ENCODE data around the gene PHF3.
"Not testable (repeated sequence)": the region's sequence is repeated elsewhere in the genome, so short reads cannot be mapped to it uniquely, and the experiment has no call there.

The PHF3 gene

DNA sequence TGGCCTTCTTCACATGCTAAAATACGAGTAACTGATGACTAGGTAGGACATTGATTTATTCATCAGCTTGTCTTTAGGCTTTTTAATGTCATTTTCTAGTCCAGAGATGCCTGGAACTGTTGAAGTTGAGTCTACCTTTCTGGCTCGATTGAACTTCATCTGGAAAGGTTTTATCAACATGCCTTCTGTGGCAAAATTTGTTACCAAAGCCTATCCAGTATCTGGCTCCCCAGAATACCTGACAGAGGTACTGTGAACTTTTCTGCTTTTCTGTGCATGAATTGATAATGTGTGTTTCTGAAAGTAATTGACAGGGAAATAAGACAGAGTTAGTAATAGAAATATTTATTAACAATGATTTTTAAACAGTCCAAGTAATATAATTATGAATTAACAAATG is 71.0 kb downstream of the PHF3 start:
- DNase-seq (ENCODE audit: extremely low read depth in 1 of 2, low read depth in 1 of 2), result no peak

DNA sequence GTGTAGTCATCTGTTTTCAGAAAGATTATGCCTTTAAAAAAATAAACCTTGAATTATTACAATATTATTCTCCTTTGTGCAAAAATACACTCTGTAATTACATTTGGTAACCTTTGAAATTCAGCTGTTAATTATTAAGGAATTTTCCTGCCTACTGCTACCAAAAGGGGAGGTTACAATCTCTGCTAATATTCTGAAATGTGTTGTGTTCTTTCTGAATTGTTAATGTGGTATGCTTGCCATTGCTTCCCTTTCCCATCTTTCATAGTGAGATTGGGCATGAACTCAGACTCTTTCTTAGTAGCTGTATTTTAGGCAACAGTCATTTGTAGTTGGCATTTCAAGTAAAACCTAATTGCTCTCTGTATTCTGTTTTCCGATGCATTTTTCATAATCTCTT is 73.0 kb downstream of the PHF3 start:
- DNase-seq (ENCODE audit: extremely low read depth in 1 of 2, low read depth in 1 of 2), result no peak

DNA sequence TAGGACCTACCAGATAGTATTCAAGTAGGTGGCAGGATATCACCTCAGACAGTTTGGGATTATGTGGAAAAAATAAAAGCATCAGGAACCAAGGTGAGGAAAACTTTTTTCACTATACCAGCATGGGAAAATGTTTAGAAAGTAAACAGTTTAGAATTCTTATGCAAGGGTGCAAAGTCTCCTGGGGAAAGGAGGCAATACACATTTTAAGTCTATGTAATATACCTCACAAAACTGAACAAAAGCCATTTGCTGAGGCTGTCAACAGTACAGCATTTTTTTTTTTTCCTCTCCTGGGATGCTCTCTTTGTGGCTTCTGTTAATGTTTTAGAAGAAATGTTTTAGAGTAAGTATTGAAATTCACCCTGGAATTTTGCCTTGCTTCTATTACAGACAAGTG is 73.5 kb downstream of the PHF3 start:
- no peak for DNase-seq (ENCODE audit: extremely low read depth in 1 of 2, low read depth in 1 of 2)

DNA sequence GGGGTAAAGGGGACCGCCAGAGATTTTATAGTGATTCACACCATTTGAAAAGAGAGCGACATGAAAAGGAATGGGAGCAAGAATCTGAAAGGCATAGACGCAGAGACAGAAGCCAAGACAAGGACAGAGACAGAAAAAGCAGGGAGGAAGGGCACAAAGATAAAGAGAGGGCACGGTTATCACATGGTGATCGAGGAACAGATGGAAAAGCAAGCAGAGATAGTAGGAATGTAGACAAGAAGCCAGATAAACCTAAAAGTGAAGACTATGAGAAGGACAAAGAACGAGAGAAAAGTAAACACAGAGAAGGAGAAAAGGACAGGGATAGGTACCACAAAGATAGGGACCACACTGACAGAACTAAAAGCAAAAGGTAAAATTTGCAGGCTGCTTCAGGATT is 77.7 kb downstream of the PHF3 start:
- no peak for DNase-seq (ENCODE audit: extremely low read depth in 1 of 2, low read depth in 1 of 2)

DNA sequence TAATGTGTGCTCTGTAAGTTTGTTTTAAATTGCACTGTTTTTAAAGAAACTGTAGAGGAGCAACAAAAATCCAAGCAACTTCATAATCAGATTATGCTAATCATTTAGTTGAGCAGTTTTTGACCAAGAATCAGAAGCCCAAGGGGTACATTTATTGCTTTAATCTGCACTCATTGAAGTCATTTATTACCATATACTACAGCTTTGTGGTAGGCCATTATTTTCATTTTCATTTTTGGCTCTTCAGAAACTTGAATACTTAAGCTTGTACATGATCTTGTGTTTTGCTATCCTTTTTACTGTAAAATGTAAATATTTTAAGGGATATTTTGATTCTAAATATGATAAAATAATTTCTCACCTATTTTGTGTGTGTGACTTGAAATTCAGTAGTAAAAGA is 78.5 kb downstream of the PHF3 start:
- no peak for DNase-seq (ENCODE audit: extremely low read depth in 1 of 2, low read depth in 1 of 2)

DNA sequence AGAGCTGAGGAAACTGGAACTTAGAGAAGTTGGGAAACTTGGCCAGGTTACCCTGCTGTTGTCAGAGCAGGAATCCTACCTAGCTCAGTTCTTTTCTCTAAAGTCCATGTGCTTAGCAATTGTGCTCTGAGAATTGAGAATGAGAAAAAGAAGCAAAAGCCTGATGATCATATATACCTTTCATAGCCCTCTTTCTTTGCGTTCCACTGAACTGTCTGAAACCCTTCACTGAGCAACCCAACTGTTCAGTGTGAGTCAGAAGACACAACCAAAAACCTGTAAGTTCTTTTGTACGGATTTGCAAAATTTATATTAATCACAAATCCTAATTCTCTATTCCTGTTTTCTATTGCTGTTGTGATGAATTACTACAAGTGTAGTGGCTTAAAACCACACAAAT is 80.6 kb downstream of the PHF3 start:
- DNase-seq (ENCODE audit: extremely low read depth in 1 of 2, low read depth in 1 of 2), result no peak

DNA sequence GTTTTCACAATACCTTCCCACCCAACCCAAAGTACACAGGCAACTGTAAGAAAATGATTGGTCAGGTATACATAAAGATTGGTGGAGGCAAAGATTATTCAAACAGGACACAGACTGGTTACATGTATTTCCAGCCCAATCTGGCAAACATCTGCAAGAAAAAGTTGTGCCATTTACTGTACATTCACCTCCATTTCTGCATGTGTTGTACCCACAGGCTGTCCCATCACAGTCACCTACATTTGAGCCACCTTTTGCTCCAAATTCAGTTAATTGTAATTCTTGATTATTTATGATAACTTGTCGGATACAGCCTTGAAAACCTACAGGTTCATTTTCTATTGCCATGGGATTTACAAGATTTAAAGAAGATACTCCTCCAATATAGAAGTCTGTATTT is 85.6 kb downstream of the PHF3 start:
- DNase-seq (ENCODE audit: extremely low read depth in 1 of 2, low read depth in 1 of 2), result no peak

DNA sequence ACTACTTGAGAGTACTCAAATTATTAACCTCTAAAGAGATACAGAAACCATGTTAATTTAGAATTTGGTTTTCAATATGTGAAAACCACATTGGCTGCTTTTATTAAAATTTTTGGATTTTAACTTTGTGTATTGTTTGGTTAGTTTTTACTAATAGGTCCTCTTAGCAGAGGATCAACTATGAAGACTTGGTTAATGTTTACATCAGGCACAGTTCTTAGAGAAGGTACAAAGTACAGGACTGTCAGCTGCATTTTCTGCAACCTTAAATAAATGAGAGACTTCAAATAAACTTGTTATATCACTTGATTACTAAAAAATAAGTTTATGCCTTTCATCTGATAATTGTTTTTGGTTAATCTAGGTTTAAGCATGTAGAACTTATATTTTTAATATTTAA is 89.1 kb downstream of the PHF3 start:
- no peak for DNase-seq (ENCODE audit: extremely low read depth in 1 of 2, low read depth in 1 of 2)

DNA sequence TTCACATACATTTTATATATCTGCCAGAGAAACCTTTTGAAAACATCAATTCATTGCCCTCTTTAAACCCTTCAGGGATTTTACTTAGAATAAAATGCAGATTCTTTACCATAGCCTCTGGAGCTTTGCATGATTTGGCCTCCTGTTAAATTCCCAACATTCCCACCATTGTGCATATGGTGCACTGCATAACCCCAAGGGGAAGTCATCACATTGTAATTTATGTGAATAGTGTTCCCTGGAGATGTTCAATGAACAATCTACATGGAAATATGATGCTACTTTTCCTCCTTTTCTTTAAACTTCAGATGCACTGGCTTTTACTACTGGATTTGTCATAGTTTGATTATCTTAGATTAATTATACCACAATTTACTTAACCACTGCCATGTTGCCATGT is 94.7 kb downstream of the PHF3 start:
- no peak for DNase-seq (ENCODE audit: extremely low read depth in 1 of 2, low read depth in 1 of 2)

DNA sequence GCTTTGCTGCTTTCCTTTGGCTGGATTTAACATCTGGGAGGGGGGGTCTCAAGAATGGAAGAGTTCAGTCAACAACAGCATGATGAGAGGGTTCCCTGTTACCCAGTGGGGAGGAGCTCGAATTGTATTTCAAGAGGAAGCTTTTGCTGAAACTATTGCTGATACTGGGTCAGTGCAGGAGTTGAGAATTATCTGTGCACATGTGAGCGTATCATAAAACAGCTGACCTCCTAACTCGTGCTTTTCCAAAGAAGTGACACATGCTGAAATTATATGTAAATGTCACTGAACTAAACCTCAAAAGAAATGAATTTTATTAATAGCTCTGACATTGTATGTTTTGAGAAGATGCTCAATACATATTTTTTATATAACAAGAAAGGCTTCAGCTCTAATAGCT is 96.3 kb downstream of the PHF3 start:
- DNase-seq (ENCODE audit: extremely low read depth in 1 of 2, low read depth in 1 of 2), result no peak

DNA sequence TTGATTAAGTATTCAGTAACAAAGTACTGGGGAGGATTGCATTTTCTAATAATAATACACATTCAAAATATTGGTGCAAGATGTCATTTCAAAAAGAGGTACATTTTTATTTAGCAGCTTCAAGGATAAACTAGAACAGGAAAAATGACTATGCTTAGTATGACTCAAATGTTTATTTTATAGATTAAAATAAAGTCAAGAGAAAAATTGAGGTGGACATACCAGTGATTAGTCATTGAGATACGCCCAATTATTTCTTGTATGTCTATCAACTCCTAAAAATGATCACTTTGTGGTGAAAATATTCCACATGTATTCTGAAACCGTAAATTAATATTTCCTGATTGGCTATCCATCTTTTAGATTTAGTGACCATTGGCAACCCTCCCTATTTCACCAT is 96.7 kb downstream of the PHF3 start:
- no peak for DNase-seq (ENCODE audit: extremely low read depth in 1 of 2, low read depth in 1 of 2)

DNA sequence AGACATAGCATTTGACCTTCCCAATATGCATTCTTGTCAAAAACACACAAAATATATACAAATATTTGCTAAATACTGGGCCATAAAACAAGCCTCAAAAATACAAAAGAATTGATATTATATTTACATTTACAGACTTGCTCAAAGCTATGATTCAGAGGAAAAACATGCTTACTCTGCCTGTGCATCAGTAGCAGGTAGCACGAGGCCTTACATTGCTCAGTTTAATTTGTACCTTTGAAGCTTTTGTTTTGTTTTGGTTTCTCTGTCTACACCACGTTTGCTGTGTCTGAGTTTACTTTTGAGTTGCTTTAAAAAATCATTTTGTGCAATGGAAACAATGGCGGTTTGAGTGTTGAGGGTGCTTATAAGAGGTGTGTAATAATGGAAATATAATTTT is 99.3 kb downstream of the PHF3 start:
- no peak for DNase-seq (ENCODE audit: extremely low read depth in 1 of 2, low read depth in 1 of 2)

DNA sequence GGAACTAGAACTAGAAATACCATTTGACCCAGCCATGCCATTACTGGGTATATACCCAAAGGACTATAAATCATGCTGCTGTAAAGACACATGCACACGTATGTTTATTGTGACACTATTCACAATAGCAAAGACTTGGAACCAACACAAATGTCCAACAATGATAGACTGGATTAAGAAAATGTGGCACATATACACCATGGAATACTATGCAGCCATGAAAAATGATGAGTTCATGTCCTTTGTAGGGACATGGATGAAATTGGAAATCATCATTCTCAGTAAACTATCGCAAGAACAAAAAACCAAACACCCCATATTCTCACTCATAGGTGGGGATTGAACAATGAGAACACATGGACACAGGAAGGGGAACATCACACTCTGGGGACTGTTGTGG is 102.6 kb downstream of the PHF3 start:
- not testable (repeated sequence) for DNase-seq (ENCODE audit: extremely low read depth in 1 of 2, low read depth in 1 of 2)

DNA sequence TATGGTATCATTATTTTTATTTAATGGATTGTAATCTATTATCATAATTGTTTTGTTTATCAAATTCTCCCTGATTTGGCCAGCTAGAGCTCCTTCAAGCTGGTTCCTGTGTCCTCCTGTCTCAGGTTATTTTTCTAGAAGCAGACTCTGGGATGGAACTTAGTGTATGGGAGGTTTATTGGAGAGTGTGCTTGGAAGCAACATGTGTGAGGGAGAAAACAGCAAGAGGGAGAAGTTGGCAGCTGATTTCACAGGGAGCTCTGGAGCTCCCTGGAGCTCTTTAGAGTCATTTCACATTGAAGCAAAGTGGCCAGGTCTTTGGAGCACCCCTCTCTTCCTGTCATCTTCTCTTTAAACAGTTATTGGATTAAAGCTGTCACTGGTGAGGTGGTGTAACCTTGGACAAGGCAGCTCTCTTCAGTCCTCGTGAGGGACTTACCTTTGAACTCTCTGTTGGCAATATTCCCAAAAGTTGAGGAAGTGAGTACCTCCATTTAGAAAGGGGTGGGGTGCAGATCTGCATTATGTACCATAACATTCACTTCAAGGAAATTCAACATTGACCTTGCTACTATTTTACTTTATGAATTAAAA is 103.6 kb downstream of the PHF3 start:
- DNase-seq (ENCODE audit: extremely low read depth in 1 of 2, low read depth in 1 of 2), result no peak

DNA sequence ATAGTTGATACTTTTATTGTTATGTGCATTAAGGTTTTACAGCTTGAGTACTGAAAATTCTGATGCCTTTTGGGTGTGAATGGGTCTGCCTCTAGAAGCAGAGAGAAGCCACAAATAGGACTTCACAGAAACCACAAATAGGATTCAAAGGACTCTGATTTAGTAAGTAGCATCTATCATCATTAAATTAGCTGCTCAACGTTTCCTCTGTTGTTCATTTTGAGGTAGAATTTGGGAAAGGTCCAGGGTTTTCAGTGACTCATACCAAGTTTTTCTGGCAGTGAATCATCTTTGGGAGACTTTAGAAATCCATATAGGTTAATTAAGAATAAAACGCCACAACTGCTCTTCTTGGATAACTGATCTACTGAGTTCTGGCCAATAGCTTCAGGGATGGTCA is 105.1 kb downstream of the PHF3 start:
- DNase-seq (ENCODE audit: extremely low read depth in 1 of 2, low read depth in 1 of 2), result no peak

DNA sequence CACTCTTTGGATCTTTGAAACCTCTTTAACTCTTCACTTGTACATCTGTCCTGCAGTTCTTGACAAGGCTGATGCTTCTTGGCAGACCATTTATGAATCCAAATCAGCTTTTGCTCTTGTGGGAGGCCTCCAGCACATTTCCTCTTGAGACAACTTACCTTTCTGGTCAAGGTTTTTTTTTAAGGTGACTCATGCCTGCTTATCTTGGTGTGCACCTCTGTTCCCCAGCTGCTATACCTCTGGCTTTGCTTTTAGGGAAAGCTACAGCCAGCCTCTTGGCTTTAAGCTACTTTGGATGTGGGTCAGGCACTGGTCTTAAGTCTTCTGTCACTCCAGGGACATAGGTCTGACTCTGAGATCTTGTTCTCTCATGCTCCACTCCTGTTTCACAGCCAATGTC is 106.5 kb downstream of the PHF3 start:
- DNase-seq (ENCODE audit: extremely low read depth in 1 of 2, low read depth in 1 of 2), result no peak

DNA sequence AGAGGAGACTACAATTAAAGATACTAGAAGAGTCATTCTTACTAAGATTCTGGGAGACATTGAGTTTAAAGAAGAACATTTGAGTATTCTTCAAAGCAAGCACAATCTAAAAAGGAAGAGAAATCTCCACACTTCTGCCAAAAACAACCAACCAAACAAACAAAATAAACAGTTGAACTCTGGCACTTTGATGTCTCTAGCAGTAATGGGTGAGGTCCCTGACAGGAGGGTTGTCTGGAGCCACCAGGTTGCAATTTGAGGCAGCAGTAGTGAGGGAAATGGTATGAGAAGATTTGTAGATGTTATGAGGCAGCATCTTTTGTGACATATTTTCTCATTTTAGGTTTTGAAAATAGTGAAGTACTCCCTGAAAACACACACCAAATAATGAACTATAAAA is 108.1 kb downstream of the PHF3 start:
- DNase-seq (ENCODE audit: extremely low read depth in 1 of 2, low read depth in 1 of 2), result no peak

DNA sequence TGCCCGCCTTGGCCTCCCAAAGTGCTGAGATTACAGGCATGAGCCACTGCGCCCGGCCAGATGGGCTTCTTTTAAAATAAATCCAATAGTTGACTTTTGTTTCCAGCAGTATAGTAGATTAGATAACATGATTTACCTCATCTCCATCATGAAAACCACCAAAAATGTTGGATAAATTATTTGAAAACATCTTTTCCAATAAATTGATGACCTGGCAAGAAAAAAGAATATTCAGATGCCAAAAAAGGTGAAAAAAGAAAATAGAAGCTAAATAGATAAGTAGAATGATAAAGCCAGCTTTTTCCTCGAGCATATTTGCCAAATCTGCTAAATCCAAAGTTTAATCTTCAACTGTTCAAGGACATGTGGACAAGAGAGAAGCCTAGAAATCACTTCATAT is 109.2 kb downstream of the PHF3 start:
- no peak for DNase-seq (ENCODE audit: extremely low read depth in 1 of 2, low read depth in 1 of 2)

DNA sequence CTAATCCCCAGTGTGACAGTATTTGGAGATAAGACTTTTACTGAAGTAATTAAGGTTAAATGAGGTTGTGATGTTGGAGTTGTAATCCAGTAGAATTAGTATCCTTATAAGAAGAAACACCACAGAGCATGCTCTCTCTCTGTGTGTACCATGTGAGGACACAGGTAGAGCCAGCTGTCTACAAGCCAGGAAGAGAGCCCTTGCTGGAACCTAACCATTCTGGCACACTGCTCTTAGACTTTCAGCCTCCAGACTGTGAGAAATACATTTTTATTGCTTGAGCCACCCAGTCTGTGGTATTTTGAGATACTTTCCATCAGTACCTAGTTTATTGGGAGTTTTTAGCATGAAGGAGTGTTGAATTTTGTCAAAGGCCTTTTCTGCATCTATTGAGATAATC is 110.2 kb downstream of the PHF3 start:
- DNase-seq (ENCODE audit: extremely low read depth in 1 of 2, low read depth in 1 of 2), result no peak

DNA sequence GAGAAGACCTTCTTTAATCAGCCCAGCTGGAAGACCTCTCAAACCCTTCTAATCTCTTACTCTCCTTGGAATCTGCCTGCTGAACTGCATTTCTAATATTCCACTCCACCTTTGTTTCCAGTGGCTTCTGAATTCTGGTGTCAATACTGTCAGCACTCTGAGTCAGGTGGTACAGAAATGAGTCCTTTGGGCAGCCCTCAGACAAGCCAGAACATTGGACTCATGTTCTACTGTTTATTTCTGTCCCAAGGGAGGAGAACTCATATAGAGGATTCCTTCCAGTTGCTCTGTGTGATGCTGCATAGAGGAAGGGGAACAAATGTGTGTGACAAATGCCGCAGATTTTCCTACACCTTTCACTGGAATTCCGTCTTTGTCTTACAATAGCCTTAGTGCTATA is 114.8 kb downstream of the PHF3 start:
- DNase-seq (ENCODE audit: extremely low read depth in 1 of 2, low read depth in 1 of 2), result no peak

DNA sequence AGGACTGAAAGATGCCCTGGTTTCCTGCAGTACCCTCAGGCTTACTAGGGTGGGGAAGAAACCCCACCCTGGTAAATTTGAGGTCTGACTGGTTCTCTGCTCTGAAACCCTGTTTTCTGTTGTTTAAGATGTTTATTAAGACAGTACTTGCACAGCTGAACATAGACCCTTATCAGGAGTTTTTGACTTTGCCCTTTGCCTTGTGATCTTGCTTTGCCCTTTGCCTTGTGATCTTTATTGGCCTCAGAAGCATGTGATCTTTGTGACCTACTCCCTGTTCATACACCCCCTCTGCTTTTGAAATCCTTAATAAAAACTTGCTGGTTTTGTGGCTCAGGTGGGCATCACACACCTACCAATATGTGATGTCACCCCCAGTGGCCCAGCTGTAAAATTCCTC is 121.7 kb downstream of the PHF3 start:
- not testable (repeated sequence) for DNase-seq (ENCODE audit: extremely low read depth in 1 of 2, low read depth in 1 of 2)

DNA sequence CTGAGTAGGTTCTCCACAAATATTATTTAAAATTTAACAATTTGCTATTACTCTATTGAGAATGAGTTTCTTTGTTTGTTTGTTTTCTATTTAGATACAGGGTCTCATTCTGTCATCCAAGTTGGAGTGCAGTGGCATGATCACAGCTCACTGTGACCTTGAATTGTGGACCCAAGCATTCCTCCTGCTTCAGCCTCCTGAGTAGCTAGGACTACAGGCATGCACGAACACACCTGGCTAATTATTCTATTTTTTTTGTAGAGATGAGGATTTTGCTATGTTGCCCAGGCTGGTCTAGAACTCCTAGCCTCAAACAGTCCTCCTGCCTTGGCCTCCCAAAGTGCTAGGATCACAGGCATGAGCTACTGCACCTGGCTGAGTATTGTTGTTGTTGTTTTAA is 122.2 kb downstream of the PHF3 start:
- no peak for DNase-seq (ENCODE audit: extremely low read depth in 1 of 2, low read depth in 1 of 2)

DNA sequence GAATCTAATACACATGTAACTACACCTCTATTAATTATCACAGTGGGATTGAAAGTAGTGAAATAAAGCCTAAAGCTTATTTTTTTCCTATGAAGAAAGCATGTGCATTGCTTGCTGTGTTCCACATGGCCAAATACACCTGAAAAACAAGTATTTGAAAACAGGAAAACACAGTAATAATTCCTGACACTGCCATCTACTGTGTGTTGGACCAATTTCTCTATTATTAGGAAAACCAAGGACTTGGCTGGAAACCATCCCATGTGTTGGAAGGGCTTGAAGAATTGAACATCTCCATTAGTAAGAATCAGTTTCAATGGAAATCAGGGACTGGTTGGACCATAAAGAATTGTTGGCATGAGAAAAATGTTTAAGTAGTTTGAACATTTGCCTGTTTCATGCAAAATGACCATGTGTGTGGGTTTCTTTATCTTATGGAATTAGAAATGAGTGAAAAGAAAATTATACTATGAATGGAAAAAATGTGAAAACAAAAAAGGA is 124.1 kb downstream of the PHF3 start:
- DNase-seq (ENCODE audit: extremely low read depth in 1 of 2, low read depth in 1 of 2), result no peak

DNA sequence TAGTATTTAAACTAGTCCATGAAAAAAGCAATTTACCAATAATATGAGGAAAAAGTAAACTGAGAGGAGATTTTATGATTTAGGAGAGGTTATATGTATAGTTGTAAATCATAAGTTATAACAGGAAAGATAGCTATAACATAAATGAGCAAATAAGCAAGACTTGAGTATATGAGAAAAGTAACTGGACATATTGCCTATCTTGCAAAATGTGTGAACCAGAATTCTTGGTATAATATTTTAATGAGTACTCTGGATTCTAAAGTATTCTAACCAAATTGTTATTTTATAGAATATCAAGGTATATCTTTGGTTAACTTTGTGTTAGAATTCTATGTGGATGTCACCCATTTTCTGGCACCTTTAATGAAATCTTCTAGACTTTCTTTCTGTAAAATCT is 124.6 kb downstream of the PHF3 start:
- DNase-seq (ENCODE audit: extremely low read depth in 1 of 2, low read depth in 1 of 2), result no peak
